Muscle layer of colon (tissue), 2 donors: ENCODE measurements around the gene SULT1A2.
"Not testable (repeated sequence)": the region's sequence is repeated elsewhere in the genome, so short reads cannot be mapped to it uniquely, and the experiment has no call there.

ENCODE experiments used
- H3K27ac ChIP-seq: one replicate; pipeline ENCODE4 v1.7.0; 2013; ENCODE audit warnings: low read depth, mild to moderate bottlenecking, low read length, moderate library complexity
- H3K27me3 ChIP-seq, 2 donors: one replicate each; pipeline ENCODE4 v1.7.0; 2013; ENCODE audit warnings: low read length in 2 of 2, mild to moderate bottlenecking in 2 of 2; ENCODE audit not compliant: insufficient read depth in 2 of 2, control insufficient read depth in 1 of 2
- H3K36me3 ChIP-seq: one replicate; pipeline ENCODE4 v1.7.0; 2013; ENCODE audit warnings: mild to moderate bottlenecking, low read length; ENCODE audit not compliant: insufficient read depth
- H3K4me1 ChIP-seq: one replicate; pipeline ENCODE4 v1.7.0; 2013; ENCODE audit warnings: mild to moderate bottlenecking, low read length; ENCODE audit not compliant: insufficient read depth
- H3K4me3 ChIP-seq, 2 donors: one replicate each; pipeline ENCODE4 v1.7.0; 2013; ENCODE audit warnings: low read length in 2 of 2, low read depth in 1 of 2, mild to moderate bottlenecking in 1 of 2, moderate library complexity in 1 of 2
- H3K9ac ChIP-seq: one replicate; pipeline ENCODE4 v1.7.0; 2013; ENCODE audit warnings: low read length
- H3K9me3 ChIP-seq: one replicate; pipeline ENCODE4 v1.7.0; 2013; ENCODE audit warnings: mild to moderate bottlenecking, low read length
- donor health status: abdominal sarcoma.
- donor health status: Adenocarcinoma of cecum.

SULT1A2 gene

DNA sequence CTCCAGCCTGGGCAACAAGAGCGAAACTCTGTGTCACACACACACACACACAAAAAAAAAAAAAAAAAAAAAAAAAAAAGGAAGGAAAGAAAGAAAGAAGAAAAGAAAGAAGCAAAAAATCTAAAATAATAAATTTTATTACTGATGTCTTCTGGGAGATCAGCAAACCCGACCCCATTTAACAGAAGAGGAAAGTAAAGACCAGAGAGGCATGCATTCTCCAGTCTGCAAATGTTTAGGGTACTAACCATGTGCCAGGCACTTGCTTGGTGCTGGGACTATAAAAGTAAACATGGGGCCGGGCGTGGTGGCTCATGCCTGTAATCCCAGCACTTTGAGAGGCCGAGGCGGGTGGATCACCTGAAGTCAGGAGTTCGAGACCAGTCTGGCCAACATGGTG lies 50.9 kb downstream of the SULT1A2 start:
- H3K36me3 ChIP-seq, H3K9ac ChIP-seq, H3K9me3 ChIP-seq, H3K4me1 ChIP-seq, H3K27ac ChIP-seq, H3K4me3 ChIP-seq, H3K27me3 ChIP-seq: not testable (repeated sequence)

DNA sequence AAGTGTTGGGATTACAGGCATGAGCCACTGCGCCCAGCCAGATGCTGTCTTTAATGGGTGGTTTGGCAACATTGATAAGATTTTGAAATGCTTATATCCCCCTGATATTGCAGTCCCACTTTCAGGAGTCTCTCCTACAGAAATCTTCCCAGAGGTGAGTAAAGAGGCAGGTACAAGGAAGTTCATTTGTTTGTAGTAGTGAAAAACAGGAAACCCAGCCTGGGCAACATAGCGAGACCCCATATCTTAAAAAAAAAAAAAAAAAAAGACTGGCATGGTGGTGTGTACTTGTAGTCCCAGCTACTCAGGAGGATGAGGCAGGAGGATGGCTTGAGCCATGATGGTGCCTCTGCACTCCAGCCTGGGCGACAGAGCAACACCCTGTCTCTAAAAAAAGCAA lies 51.9 kb downstream of the SULT1A2 start:
- H3K9ac ChIP-seq, result no peak overlapping the region
- H3K27ac ChIP-seq, result no peak overlapping the region
- H3K27me3 ChIP-seq, result no peaks in the 10 kb centered on the region
- no peak overlapping the region for H3K4me3 ChIP-seq
- no peaks in the 10 kb centered on the region for H3K36me3 ChIP-seq
- H3K4me1 ChIP-seq, result no peaks in the 10 kb centered on the region
- H3K9me3 ChIP-seq, result no peaks in the 10 kb centered on the region

DNA sequence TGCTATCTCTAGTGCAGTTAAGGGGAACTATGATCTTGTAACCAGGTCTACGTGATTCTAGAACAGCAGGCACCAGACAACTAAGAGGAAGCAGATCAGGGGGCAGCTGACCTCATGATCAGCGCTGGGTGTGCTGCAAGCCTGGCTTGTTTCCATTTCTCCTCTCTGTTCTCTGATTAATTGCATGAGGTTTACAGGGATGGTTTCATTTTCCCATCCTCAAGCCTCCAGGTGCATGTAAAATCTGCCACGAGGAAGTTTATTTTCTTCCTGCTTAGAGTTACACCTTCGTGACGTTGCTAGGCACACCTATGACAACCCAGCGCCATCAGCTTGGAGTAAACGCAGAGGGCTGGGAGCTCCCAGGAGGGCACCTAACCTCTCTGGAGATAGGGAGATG lies 53.8 kb downstream of the SULT1A2 start:
- H3K9ac ChIP-seq, result no peak overlapping the region

DNA sequence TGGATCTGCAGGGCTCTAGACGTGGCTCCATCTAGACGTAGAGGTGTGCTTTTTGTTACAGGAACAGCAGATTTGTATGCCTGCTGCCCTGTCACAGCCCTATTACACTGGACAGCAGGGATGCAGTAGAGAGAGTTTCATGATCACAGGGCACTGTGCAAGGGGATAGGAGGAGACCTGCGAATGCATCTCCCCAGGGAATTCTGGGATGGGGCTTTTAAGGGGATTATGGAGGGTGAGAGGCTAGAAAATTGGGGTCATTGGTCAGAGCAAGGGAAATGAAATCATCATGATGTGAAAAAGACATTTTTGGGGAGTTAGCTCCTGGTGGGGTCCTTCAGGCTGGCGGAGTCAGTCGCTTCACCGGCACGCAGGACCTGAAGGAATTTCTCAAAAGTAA lies 54.2 kb downstream of the SULT1A2 start:
- Histone ChIP-seq H3K27ac (no peak overlapping the region), H3K4me3 (no peak overlapping the region)

More for the DNA sequence above, 53.8 kb downstream of the SULT1A2 start:
- no peaks in the 10 kb centered on the region for H3K27me3 ChIP-seq
- H3K27ac ChIP-seq, result no peak overlapping the region
- H3K36me3 ChIP-seq, result no peaks in the 10 kb centered on the region
- H3K4me1 ChIP-seq, result peaks cover 8% of the 10 kb centered on the region
- no peak overlapping the region for H3K4me3 ChIP-seq
- no peaks in the 10 kb centered on the region for H3K9me3 ChIP-seq

More for the DNA sequence above, 54.2 kb downstream of the SULT1A2 start:
- no peak overlapping the region for H3K9ac ChIP-seq
- peaks cover 8% of the 10 kb centered on the region for H3K4me1 ChIP-seq
- H3K27me3 ChIP-seq, result no peaks in the 10 kb centered on the region
- H3K9me3 ChIP-seq, result no peaks in the 10 kb centered on the region
- H3K36me3 ChIP-seq, result peaks cover under 1% of the 10 kb centered on the region
